ENCODE data around the gene EHD3.
"Not testable (repeated sequence)": the region's sequence is repeated elsewhere in the genome, so short reads cannot be mapped to it uniquely, and the experiment has no call there.

The EHD3 gene

DNA sequence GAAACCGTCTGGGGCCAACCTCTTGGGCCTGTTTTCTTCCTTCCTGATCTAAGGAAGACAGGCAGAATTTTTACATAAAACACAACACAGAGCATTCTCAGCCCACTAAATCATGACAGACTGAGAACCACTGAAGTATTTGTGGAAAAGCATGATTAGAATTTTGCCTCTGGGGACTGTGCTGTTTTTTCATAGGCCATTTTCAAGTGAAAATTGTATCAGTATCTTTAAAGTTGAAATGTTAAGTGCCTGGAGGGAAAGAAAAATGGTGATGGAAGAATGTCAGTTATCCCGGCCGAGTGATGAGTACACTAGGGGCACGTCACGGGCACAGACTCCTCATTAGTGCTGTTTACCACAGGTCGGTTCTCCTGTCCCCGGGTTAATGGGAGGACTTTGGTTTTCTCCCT lies 36.9 kb downstream of the EHD3 start:
- TF ChIP-seq, protein P1, sequence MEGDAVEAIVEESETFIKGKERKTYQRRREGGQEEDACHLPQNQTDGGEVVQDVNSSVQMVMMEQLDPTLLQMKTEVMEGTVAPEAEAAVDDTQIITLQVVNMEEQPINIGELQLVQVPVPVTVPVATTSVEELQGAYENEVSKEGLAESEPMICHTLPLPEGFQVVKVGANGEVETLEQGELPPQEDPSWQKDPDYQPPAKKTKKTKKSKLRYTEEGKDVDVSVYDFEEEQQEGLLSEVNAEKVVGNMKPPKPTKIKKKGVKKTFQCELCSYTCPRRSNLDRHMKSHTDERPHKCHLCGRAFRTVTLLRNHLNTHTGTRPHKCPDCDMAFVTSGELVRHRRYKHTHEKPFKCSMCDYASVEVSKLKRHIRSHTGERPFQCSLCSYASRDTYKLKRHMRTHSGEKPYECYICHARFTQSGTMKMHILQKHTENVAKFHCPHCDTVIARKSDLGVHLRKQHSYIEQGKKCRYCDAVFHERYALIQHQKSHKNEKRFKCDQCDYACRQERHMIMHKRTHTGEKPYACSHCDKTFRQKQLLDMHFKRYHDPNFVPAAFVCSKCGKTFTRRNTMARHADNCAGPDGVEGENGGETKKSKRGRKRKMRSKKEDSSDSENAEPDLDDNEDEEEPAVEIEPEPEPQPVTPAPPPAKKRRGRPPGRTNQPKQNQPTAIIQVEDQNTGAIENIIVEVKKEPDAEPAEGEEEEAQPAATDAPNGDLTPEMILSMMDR (IDR thresholded peaks at IDR 0.05; ENCODE audit: low read depth, low read length), result no peak
- no peak overlapping the region for H3K4me3 ChIP-seq (ENCODE audit: low read depth, low read length)

DNA sequence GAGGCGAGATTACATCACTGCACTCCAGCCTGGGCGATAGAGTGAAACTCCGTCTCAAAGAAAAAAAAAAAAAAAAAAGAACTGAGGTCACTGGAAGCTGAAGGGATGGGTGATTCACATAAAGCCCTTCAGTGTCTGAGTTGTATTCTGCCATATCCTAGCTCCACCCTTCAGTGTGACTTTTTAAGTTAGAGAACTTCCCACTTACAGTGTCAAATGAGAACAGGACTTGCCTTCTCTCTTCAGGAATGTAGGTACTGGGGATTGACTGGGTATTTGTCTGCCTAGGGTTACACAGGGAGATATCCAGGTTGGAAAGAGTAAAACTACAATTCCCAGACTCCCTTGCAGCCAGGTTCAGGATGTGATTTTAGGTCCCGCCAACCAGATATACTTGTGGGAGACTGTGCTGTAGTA lies 37.9 kb downstream of the EHD3 start:
- TF ChIP-seq, protein P1 (IDR thresholded peaks at IDR 0.05; ENCODE audit: low read depth, low read length), result no peak
- H3K4me3 ChIP-seq (ENCODE audit: low read depth, low read length), result no peak overlapping the region

DNA sequence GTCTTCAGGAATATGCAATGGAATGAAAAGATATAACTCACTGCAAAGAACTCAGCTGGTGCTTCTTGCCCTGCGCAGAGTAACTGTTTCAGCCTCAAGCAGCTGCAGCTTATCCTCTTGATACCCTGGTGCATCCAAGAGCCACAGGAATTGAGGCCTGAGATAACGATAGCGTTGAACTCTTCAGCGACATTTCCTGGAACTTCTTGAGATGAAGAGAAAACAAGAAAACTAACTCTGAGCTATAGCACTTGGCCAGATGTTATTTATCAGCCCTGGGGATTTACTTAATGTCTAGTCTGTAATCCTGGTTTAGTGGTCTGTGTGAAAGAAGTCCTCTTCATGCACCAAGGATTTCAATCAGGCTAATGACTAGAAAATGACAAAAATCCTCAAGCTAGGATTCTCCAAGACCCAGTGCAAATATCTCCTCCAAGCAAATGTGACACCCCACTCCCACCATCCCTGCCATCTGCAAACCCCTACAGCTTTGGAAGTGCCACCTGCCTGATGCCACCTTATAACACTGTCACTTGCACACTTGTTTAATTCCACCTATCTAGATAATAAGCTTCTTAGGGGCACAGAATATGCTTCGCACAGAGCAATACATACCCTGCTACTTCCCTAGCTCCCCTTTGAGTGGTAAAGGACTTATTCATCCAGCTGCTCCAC lies 40.6 kb downstream of the EHD3 start:
- no peak overlapping the region for H3K4me3 ChIP-seq (ENCODE audit: low read depth, low read length)
- TF ChIP-seq, protein P1 (IDR thresholded peaks at IDR 0.05; ENCODE audit: low read depth, low read length), result no peak

DNA sequence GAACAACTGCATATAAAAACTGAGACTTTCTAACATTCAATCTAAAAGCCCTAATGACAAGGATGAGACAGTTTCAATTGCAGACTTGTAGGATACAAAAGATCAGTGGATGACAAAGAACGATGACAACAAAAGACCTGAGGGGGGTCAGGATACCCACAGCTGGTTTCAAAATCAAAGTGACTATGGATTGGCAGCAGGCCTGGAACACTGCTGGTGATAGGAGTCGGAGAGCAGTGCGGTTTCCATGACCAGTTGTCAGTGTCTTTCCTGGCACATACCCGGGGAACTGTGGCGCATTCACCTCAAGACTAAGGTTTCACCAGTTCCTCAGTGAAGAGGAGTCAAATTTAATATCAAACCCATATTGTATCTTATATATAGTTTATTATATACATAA lies 42.0 kb downstream of the EHD3 start:
- no peak overlapping the region for H3K4me3 ChIP-seq (ENCODE audit: low read depth, low read length)
- TF ChIP-seq, protein P1 (IDR thresholded peaks at IDR 0.05; ENCODE audit: low read depth, low read length), result no peak

DNA sequence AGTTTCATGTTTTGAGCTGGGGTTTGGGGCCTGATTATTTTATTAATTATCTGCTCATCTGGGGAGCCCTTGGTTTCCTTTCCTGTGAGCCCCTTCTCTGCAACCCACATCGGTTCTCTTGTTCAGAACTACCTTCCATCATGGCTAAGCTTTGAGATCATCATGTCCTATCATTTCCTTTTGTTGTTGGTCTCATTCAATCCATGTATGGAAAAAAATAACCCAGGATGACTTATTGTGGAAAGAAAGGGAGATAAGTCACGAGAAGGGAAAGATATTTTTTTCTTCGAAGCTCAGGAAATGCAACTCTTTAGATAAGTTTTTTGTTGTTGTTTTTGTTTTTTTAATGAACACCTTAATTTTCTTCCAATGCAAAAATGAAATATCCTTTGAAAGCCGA lies 43.7 kb downstream of the EHD3 start:
- H3K4me3 ChIP-seq (ENCODE audit: low read depth, low read length), result no peak overlapping the region
- TF ChIP-seq, protein P1 (IDR thresholded peaks at IDR 0.05; ENCODE audit: low read depth, low read length), result no peak

DNA sequence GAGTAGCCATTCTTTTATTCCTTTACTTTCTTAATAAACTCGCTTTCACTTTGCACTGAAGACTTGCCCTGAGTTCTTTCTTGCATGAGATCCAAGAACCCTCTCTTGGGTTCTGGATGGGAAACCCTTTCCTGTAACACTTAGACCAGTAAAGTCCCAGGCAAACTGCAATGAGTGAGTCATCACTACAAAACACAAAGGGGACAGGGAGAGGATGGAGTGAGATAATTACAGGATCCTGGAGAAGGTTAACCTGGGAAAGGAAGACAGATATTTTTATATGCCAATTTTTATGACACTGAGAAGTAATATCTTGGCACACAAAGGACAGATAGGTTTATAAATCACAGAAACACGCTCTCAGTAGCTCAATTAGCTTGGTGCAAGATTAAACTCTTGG lies 48.7 kb downstream of the EHD3 start:
- TF ChIP-seq, protein P1 (IDR thresholded peaks at IDR 0.05; ENCODE audit: low read depth, low read length), result no peak
- no peak overlapping the region for H3K4me3 ChIP-seq (ENCODE audit: low read depth, low read length)

DNA sequence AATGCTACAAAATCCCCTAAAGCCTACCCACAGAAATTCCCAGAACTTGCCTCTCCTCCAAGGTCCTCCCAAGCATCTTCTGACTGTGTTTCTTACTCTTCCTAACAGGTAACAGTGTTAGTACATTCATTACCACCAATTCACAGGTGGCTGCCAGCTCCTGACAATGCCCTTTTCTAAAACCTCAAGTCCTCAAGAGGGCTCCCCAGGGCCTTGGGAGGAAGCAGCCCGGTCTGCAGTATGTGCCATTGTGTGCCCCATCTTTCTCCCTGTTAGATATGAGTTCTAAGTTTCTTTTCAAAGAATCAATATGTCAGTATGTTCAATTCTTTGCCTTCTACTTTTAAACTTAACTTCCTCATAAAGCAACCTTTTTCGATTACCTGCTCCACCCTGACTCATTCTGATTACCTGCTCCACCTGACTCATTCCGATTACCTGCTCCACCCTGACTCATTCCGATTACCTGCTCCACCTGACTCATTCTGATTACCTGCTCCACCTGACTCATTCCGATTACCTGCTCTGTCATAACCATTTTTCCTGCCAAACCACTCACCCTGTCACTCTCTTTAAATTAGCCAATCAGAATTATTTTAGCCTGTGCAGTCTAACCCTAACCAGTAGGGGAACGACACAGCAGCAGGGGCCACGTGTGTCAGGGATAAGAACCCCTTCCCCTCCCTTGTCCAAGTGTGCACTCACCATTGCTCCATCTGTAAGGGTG lies 49.4 kb downstream of the EHD3 start:
- not testable (repeated sequence) for H3K4me3 ChIP-seq (ENCODE audit: low read depth, low read length)

All from WI38 (cell line).